ENCODE measurements around the gene ANKRD44. TPM values are rescaled to one million over a fixed set of nuclear protein-coding genes. Genes with fewer than 3 reads are reported as not detected.

Gene ANKRD44
- total RNA-seq, 4 donors from 2014 or later = 9.1 to 20.8 (median 14.9) TPM

- intact Hi-C loops (cut with DNase I; ENCODE audit: low total_unique reads) = loop anchor here (10.0 kb wide), 1 partner anchor 100 kb away; no protein-coding TSS in a partner anchor
- TF ChIP-seq CTCF (IDR thresholded peaks at IDR 0.05) (no peak), POLR2A (IDR thresholded peaks at IDR 0.05) (no peak)
- 63 to 83% methylated on average over 3 of the region's 3 CpGs for WGBS, 2 donors
These were observed 6.0 kb downstream of the ANKRD44 start for GRCh38 chr2:197304556-197305011.

GRCh38 chr2:197300139-197300538 lies 10.4 kb downstream of the ANKRD44 start:
- no peak for DNase-seq (ENCODE audit: low spot score in 2 of 2)
- WGBS, 2 donors = 73 to 80% methylated on average over 2 of the region's 2 CpGs
- H3K4me3 ChIP-seq (ENCODE audit: low read depth, poor library complexity, severe bottlenecking) = no peak overlapping the region
- intact Hi-C loops (cut with DNase I; ENCODE audit: low total_unique reads) = loop anchor here (10.0 kb wide), 1 partner anchor 95 kb away; no protein-coding TSS in a partner anchor
- TF ChIP-seq POLR2A (IDR thresholded peaks at IDR 0.05) (no peak), CTCF (IDR thresholded peaks at IDR 0.05) (no peak)

More at GRCh38 chr2:197304556-197305011, 6.0 kb downstream of the ANKRD44 start:
- H3K4me3 ChIP-seq (ENCODE audit: low read depth, poor library complexity, severe bottlenecking) = no peak overlapping the region
- no peak for DNase-seq (ENCODE audit: low spot score in 2 of 2)

- no peak for DNase-seq (ENCODE audit: low spot score in 2 of 2)
- intact Hi-C loops (cut with DNase I; ENCODE audit: low total_unique reads) = no loop called here
- TF ChIP-seq CTCF (IDR thresholded peaks at IDR 0.05) (no peak), POLR2A (IDR thresholded peaks at IDR 0.05) (no peak)
- H3K4me3 ChIP-seq (ENCODE audit: low read depth, poor library complexity, severe bottlenecking) = no peak overlapping the region
- 97% methylated on average over 4 of the region's 4 CpGs for WGBS, 2 donors
These were observed 12.0 kb downstream of the ANKRD44 start for GRCh38 chr2:197298609-197299008.

GRCh38 chr2:197297772-197298318 lies 12.7 kb downstream of the ANKRD44 start:
- intact Hi-C loops (cut with DNase I; ENCODE audit: low total_unique reads) = no loop called here
- no peak overlapping the region for H3K4me3 ChIP-seq (ENCODE audit: low read depth, poor library complexity, severe bottlenecking)
- no peak for DNase-seq (ENCODE audit: low spot score in 2 of 2)
- no peak for TF ChIP-seq POLR2A (IDR thresholded peaks at IDR 0.05)
- 84 to 87% methylated on average over 4 of the region's 4 CpGs for WGBS, 2 donors

DNA sequence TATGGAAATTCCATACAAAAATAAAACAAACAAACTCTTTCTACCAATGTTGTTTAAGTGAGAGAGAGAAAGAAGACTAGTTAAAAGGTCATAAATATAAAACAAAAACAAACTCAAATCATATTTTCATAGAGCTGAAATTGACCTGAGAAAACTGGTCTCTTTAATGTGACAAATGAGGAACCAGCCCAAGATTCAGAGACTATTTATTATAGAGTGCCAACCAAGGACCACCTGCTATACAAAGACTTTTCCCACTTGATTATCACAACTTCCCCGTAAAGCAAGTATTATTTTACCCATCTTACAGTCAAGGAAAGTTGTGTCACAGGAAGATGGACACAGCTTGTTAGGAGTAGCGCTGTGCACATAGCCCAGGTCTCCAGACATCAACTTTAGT lies 13.3 kb downstream of the ANKRD44 start:
- no peak overlapping the region for H3K4me3 ChIP-seq (ENCODE audit: low read depth, poor library complexity, severe bottlenecking)
- intact Hi-C loops (cut with DNase I; ENCODE audit: low total_unique reads) = no loop called here
- no peak for TF ChIP-seq POLR2A (IDR thresholded peaks at IDR 0.05)
- no peak for TF ChIP-seq CTCF (IDR thresholded peaks at IDR 0.05)
- no peak for DNase-seq (ENCODE audit: low spot score in 2 of 2)
- 86 to 88% methylated on average over 2 of the region's 2 CpGs for WGBS, 2 donors

DNA sequence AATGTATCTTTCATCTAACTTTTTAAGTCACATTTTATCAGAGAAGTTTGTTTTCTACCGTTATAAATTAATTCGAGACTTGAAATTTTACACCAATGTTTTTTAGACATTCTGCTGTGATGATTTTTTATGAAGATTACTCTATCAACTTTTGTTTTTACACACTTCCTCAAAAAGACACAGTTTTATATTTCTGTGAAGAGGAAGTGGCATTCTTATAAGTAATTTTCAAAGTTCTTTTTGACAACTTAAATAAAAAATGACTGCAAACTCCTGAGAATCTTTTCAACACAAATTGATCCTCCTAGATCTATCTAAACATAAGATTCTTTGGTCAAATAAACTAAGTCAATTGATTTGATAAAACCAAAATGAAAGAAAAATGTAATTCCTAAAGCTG lies 13.7 kb downstream of the ANKRD44 start:
- no peak for DNase-seq (ENCODE audit: low spot score in 2 of 2)
- 75 to 81% methylated on average over 2 of the region's 2 CpGs for WGBS, 2 donors
- no peak overlapping the region for H3K4me3 ChIP-seq (ENCODE audit: low read depth, poor library complexity, severe bottlenecking)
- no peak for TF ChIP-seq CTCF (IDR thresholded peaks at IDR 0.05)
- no peak for TF ChIP-seq POLR2A (IDR thresholded peaks at IDR 0.05)
- intact Hi-C loops (cut with DNase I; ENCODE audit: low total_unique reads) = no loop called here
